AG04449 (cell line): ENCODE measurements around the gene CKAP2L.

Source experiments
- CTCF ChIA-PET: fragments of 350-600 bp; formaldehyde crosslinking; extraction: SDS; loops from one replicate; lab custom pipeline; 2021; ENCODE audit warnings: antibody characterized with exemption; lab: Yijun Ruan, JAX
- POLR2A ChIA-PET: fragments of 400-600, 350-600 bp; formaldehyde crosslinking; extraction: SDS; loops from one replicate; lab custom pipeline; 2020; ENCODE audit warnings: antibody characterized with exemption, inconsistent platforms; lab: Yijun Ruan, JAX
- DNase-seq: peaks from one replicate; pipeline ENCODE4 v3.0.0-alpha.2; 2010; ENCODE audit warnings: low read depth, low spot score
- H3K4me3 ChIP-seq: 2 replicates; pipeline ENCODE4 v1.5.1; 2011; ENCODE audit warnings: low read depth, mild to moderate bottlenecking, control low read depth, low read length
- TF ChIP-seq, protein P1 (sequence below): IDR thresholded peaks from one replicate; pipeline ENCODE4 v1.5.1; 2011; ENCODE audit warnings: mild to moderate bottlenecking, moderate library complexity, low read length, control low read depth, inconsistent platforms; ENCODE audit not compliant: insufficient read depth; ENCODE audit errors: missing control alignments

Gene CKAP2L

GRCh38 chr2:112688086-112688880 lies 76.1 kb downstream of the CKAP2L start:
- POLR2A ChIA-PET: no interaction called here
- H3K4me3 ChIP-seq: no peak overlapping the region

GRCh38 chr2:112687522-112687921 lies 76.9 kb downstream of the CKAP2L start:
- TF ChIP-seq, protein P1, sequence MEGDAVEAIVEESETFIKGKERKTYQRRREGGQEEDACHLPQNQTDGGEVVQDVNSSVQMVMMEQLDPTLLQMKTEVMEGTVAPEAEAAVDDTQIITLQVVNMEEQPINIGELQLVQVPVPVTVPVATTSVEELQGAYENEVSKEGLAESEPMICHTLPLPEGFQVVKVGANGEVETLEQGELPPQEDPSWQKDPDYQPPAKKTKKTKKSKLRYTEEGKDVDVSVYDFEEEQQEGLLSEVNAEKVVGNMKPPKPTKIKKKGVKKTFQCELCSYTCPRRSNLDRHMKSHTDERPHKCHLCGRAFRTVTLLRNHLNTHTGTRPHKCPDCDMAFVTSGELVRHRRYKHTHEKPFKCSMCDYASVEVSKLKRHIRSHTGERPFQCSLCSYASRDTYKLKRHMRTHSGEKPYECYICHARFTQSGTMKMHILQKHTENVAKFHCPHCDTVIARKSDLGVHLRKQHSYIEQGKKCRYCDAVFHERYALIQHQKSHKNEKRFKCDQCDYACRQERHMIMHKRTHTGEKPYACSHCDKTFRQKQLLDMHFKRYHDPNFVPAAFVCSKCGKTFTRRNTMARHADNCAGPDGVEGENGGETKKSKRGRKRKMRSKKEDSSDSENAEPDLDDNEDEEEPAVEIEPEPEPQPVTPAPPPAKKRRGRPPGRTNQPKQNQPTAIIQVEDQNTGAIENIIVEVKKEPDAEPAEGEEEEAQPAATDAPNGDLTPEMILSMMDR: no peak
- no peak for DNase-seq
- ChIA-PET POLR2A (no interaction called here), CTCF (interaction anchor here (1.8 to 3.9 kb wide), 4 partner anchors 39 to 104 kb away, joined by 7 to 24 read pairs (median 9); partner anchors contain the start of gene CHCHD5)
- no peak overlapping the region for H3K4me3 ChIP-seq

More at GRCh38 chr2:112688086-112688880, 76.1 kb downstream of the CKAP2L start:
- CTCF ChIA-PET: interaction anchor here (2.4 to 3.9 kb wide), 3 partner anchors 38 to 89 kb away, joined by 7 to 24 read pairs (median 10); no protein-coding TSS in a partner anchor
- TF ChIP-seq, protein P1: no peak
- no peak for DNase-seq
